SK-N-SH (cell line): Measurements from ENCODE around the gene PADI4.

Experiments used
- EP300 ChIP-seq, 2 experiments: IDR thresholded peaks; 2 replicates each; pipeline versions ENCODE4 v1.4.0 to v1.6.1; 2012; ENCODE audit warnings: borderline replicate concordance in 1 of 2, low read depth in 1 of 2, low read length in 1 of 2
- GABPA ChIP-seq: IDR thresholded peaks from 2 replicates; pipeline ENCODE4 v1.4.0; 2012; ENCODE audit warnings: low read depth, mild to moderate bottlenecking
- JUND ChIP-seq: IDR thresholded peaks from 2 replicates; pipeline ENCODE4 v1.4.0; 2012
- MAX ChIP-seq: IDR thresholded peaks from 2 replicates; pipeline ENCODE4 v1.4.0; 2012; ENCODE audit warnings: low read depth
- MXI1 ChIP-seq: IDR thresholded peaks from 2 replicates; pipeline ENCODE4 v1.6.1; 2012; ENCODE audit warnings: mild to moderate bottlenecking, low read depth, low read length, improper control_type of control experiment
- POLR2AphosphoS5 ChIP-seq: IDR thresholded peaks from 2 replicates; pipeline ENCODE4 v1.6.1; 2012; ENCODE audit warnings: low read depth, low read length
- TCF12 ChIP-seq: IDR thresholded peaks from 2 replicates; pipeline ENCODE4 v1.4.0; 2012
- YY1 ChIP-seq: IDR thresholded peaks from 2 replicates; pipeline ENCODE4 v1.4.0; 2012; ENCODE audit warnings: low read depth, mild to moderate bottlenecking
- TF ChIP-seq, protein P1 (sequence below): fragments of 200-600 bp; sonication (generic); IDR thresholded peaks from 2 replicates; pipeline ENCODE4 v1.6.1; 2017; ENCODE audit warnings: antibody characterized with exemption, mild to moderate bottlenecking, moderate library complexity

- TF ChIP-seq POLR2AphosphoS5 = no peak
- TF ChIP-seq, protein P1, sequence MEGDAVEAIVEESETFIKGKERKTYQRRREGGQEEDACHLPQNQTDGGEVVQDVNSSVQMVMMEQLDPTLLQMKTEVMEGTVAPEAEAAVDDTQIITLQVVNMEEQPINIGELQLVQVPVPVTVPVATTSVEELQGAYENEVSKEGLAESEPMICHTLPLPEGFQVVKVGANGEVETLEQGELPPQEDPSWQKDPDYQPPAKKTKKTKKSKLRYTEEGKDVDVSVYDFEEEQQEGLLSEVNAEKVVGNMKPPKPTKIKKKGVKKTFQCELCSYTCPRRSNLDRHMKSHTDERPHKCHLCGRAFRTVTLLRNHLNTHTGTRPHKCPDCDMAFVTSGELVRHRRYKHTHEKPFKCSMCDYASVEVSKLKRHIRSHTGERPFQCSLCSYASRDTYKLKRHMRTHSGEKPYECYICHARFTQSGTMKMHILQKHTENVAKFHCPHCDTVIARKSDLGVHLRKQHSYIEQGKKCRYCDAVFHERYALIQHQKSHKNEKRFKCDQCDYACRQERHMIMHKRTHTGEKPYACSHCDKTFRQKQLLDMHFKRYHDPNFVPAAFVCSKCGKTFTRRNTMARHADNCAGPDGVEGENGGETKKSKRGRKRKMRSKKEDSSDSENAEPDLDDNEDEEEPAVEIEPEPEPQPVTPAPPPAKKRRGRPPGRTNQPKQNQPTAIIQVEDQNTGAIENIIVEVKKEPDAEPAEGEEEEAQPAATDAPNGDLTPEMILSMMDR = no peak
- no peak for TF ChIP-seq TCF12
- no peak for TF ChIP-seq GABPA
- no peak for TF ChIP-seq EP300 (IDR thresholded peaks at IDR 0.05; ENCODE audit: borderline replicate concordance in 1 of 2, low read depth in 1 of 2, low read length in 1 of 2)
- TF ChIP-seq YY1 = no peak
- TF ChIP-seq JUND = no peak
- no peak for TF ChIP-seq MXI1
- TF ChIP-seq MAX = no peak
These were observed 48.6 kb upstream of the PADI4 start for GRCh38 chr1:17259233-17259873.
